Karpas-422 (cell line): ENCODE data around the gene CBX4. TPM values are rescaled to one million over a fixed set of nuclear protein-coding genes. Genes with fewer than 3 reads are reported as not detected.
A peak's percentile ranks its signal among the peaks of the same experiment; 100 is the strongest.

Experiments used
- DNase-seq: peaks from one replicate; pipeline ENCODE4 v3.0.0-alpha.2; 2015
- H2AFZ ChIP-seq: fragments of 200-600 bp; sonication (generic); 2 replicates; pipeline ENCODE4 v1.6.1; 2014; ENCODE audit warnings: antibody characterized with exemption, low read length, mixed read lengths
- H3K27ac ChIP-seq: fragments of 200-600 bp; sonication (generic); 2 replicates; pipeline ENCODE4 v1.5.1; 2014; ENCODE audit warnings: mild to moderate bottlenecking, low read length, moderate library complexity
- H3K27me3 ChIP-seq: fragments of 200-600 bp; sonication (generic); 2 replicates; pipeline ENCODE4 v1.6.1; 2014; ENCODE audit warnings: low read length, mixed read lengths
- H3K36me3 ChIP-seq: fragments of 200-600 bp; sonication (generic); 2 replicates; pipeline ENCODE4 v1.6.1; 2014; ENCODE audit warnings: low read length, mixed read lengths; ENCODE audit not compliant: insufficient read depth
- H3K4me1 ChIP-seq: fragments of 200-600 bp; sonication (generic); 2 replicates; pipeline ENCODE4 v1.6.1; 2014; ENCODE audit warnings: mild to moderate bottlenecking, low read length, mixed read lengths
- H3K4me2 ChIP-seq: fragments of 200-600 bp; sonication (generic); 2 replicates; pipeline ENCODE4 v1.6.1; 2014; ENCODE audit warnings: low read length, low read depth, mild to moderate bottlenecking; ENCODE audit not compliant: poor library complexity, severe bottlenecking
- H3K4me3 ChIP-seq: fragments of 200-600 bp; sonication (generic); 2 replicates; pipeline ENCODE4 v1.5.1; 2014; ENCODE audit warnings: mild to moderate bottlenecking, antibody characterized with exemption, low read length, mixed read lengths
- H3K79me2 ChIP-seq: fragments of 200-600 bp; sonication (generic); 2 replicates; pipeline ENCODE4 v1.6.1; 2014; ENCODE audit warnings: mild to moderate bottlenecking, low read length, mixed read lengths
- H3K9ac ChIP-seq: fragments of 200-600 bp; sonication (generic); 2 replicates; pipeline ENCODE4 v1.6.0; 2014; ENCODE audit warnings: low read length
- H3K9me2 ChIP-seq: fragments of 200-600 bp; sonication (generic), shearing (Covaris generic); replicated peaks from 2 replicates; pipeline ENCODE4 v1.6.0; 2014; ENCODE audit warnings: mild to moderate bottlenecking, low read length, moderate library complexity; ENCODE audit not compliant: insufficient read depth
- H3K9me3 ChIP-seq: fragments of 300-700, 200-600 bp; sonication (generic); 2 replicates; pipeline ENCODE4 v1.6.1; 2014; ENCODE audit warnings: low read length, mixed read lengths
- H4K20me1 ChIP-seq: fragments of 200-600 bp; sonication (generic); 2 replicates; pipeline ENCODE4 v1.6.1; 2014; ENCODE audit warnings: mild to moderate bottlenecking, antibody characterized with exemption, low read length, low read depth; ENCODE audit not compliant: insufficient read depth
- total RNA-seq: library from RNA; depleted of rRNA; stranded (reverse); fragments of >200 nt; shearing (Covaris generic); gene quantifications from 2 replicates; pipeline ENCODE4 v1.2.3, GENCODE V29; 2014; ENCODE audit warnings: low replicate concordance; rRNA removed

Gene CBX4
- total RNA-seq: 33.3 and 86.5 TPM in 2 replicates

GRCh38 chr17:79839356-79840268 is at the start of gene CBX4:
TSS of gene CBX4 (minus strand) at chr17:79839440. CDS start at chr17:79839251, 189 bp downstream.
- Histone ChIP-seq H4K20me1 (peaks cover 35% of the 10 kb centered on the region), H3K9me3 (no peaks in the 10 kb centered on the region), H3K79me2 (peaks cover 24% of the 10 kb centered on the region), H3K9ac (peak within 1 kb of the TSS; percentile 78), H3K4me3 (peak within 1 kb of the TSS; percentile 85), H3K4me2 (peak within 1 kb of the TSS; percentile 73), H3K4me1 (peaks cover 18% of the 10 kb centered on the region), H3K27me3 (no peaks in the 10 kb centered on the region), H3K9me2 (no peaks in the 10 kb centered on the region), H3K27ac (peak within 1 kb of the TSS; percentile 64), H2AFZ (peak within 1 kb of the TSS; percentile 84; the same call in 1 of the 2 replicates), H3K36me3 (peaks cover 2% of the 10 kb centered on the region; the same call in 1 of the 2 replicates)
- peak; percentile 97 for DNase-seq

GRCh38 chr17:79888009-79888540 is 48.8 kb upstream of the CBX4 start:
- H3K9ac ChIP-seq: no peak overlapping the region
- H3K9me3 ChIP-seq: no peaks in the 10 kb centered on the region
- no peak overlapping the region for H3K4me3 ChIP-seq
- no peaks in the 10 kb centered on the region for H3K79me2 ChIP-seq
- no peak for DNase-seq
- no peaks in the 10 kb centered on the region for H3K36me3 ChIP-seq
- no peaks in the 10 kb centered on the region for H3K4me1 ChIP-seq
- H3K27ac ChIP-seq: no peak overlapping the region
- H4K20me1 ChIP-seq: no peaks in the 10 kb centered on the region
- no peak overlapping the region for H3K4me2 ChIP-seq
- no peaks in the 10 kb centered on the region for H3K9me2 ChIP-seq
- no peaks in the 10 kb centered on the region for H3K27me3 ChIP-seq
- no peak overlapping the region for H2AFZ ChIP-seq

- H3K9me2 ChIP-seq: no peaks in the 10 kb centered on the region
- no peak overlapping the region for H3K4me3 ChIP-seq
- no peaks in the 10 kb centered on the region for H3K27me3 ChIP-seq
- no peak overlapping the region for H2AFZ ChIP-seq
- no peaks in the 10 kb centered on the region for H3K79me2 ChIP-seq
- no peak overlapping the region for H3K27ac ChIP-seq
- no peak for DNase-seq
- H4K20me1 ChIP-seq: no peaks in the 10 kb centered on the region
- no peak overlapping the region for H3K9ac ChIP-seq
- H3K9me3 ChIP-seq: no peaks in the 10 kb centered on the region
- H3K4me1 ChIP-seq: no peaks in the 10 kb centered on the region
- H3K4me2 ChIP-seq: no peak overlapping the region
- no peaks in the 10 kb centered on the region for H3K36me3 ChIP-seq
Observed at GRCh38 chr17:79887451-79887991, 48.3 kb upstream of the CBX4 start.

- no peak overlapping the region for H3K4me3 ChIP-seq
- H4K20me1 ChIP-seq: no peaks in the 10 kb centered on the region
- H3K4me1 ChIP-seq: no peaks in the 10 kb centered on the region
- no peak overlapping the region for H3K27ac ChIP-seq
- H3K9me2 ChIP-seq: no peaks in the 10 kb centered on the region
- no peak for DNase-seq
- H3K9me3 ChIP-seq: no peaks in the 10 kb centered on the region
- H2AFZ ChIP-seq: no peak overlapping the region
- H3K9ac ChIP-seq: no peak overlapping the region
- H3K4me2 ChIP-seq: no peak overlapping the region
- H3K79me2 ChIP-seq: no peaks in the 10 kb centered on the region
- no peaks in the 10 kb centered on the region for H3K27me3 ChIP-seq
- H3K36me3 ChIP-seq: no peaks in the 10 kb centered on the region
Observed at GRCh38 chr17:79883202-79883601, 44.0 kb upstream of the CBX4 start.

GRCh38 chr17:79878329-79878947 is 39.2 kb upstream of the CBX4 start:
- Histone ChIP-seq H3K36me3 (no peaks in the 10 kb centered on the region), H3K9ac (no peak overlapping the region), H3K4me3 (no peak overlapping the region), H3K27me3 (no peaks in the 10 kb centered on the region), H3K9me2 (no peaks in the 10 kb centered on the region), H2AFZ (no peak overlapping the region), H4K20me1 (no peaks in the 10 kb centered on the region), H3K4me2 (no peak overlapping the region), H3K79me2 (no peaks in the 10 kb centered on the region), H3K9me3 (no peaks in the 10 kb centered on the region), H3K4me1 (no peaks in the 10 kb centered on the region), H3K27ac (no peak overlapping the region)
- DNase-seq: no peak

GRCh38 chr17:79877041-79877440 is 37.8 kb upstream of the CBX4 start:
- H3K27ac ChIP-seq: no peak overlapping the region

GRCh38 chr17:79875511-79875910 is 36.3 kb upstream of the CBX4 start:
- H3K27ac ChIP-seq: no peak overlapping the region
- H3K79me2 ChIP-seq: no peaks in the 10 kb centered on the region
- H3K9me2 ChIP-seq: no peaks in the 10 kb centered on the region
- no peaks in the 10 kb centered on the region for H3K36me3 ChIP-seq
- H3K4me3 ChIP-seq: no peak overlapping the region
- DNase-seq: no peak
- no peaks in the 10 kb centered on the region for H4K20me1 ChIP-seq
- H2AFZ ChIP-seq: no peak overlapping the region
- H3K9me3 ChIP-seq: no peaks in the 10 kb centered on the region
- H3K9ac ChIP-seq: no peak overlapping the region
- H3K27me3 ChIP-seq: no peaks in the 10 kb centered on the region
- H3K4me2 ChIP-seq: no peak overlapping the region
- H3K4me1 ChIP-seq: no peaks in the 10 kb centered on the region

More at GRCh38 chr17:79877041-79877440, 37.8 kb upstream of the CBX4 start:
- H3K36me3 ChIP-seq: no peaks in the 10 kb centered on the region
- H3K4me3 ChIP-seq: no peak overlapping the region
- no peak for DNase-seq
- no peaks in the 10 kb centered on the region for H3K4me1 ChIP-seq
- no peaks in the 10 kb centered on the region for H3K79me2 ChIP-seq
- no peaks in the 10 kb centered on the region for H3K27me3 ChIP-seq
- H3K9ac ChIP-seq: no peak overlapping the region
- H3K9me2 ChIP-seq: no peaks in the 10 kb centered on the region
- no peaks in the 10 kb centered on the region for H4K20me1 ChIP-seq
- H3K4me2 ChIP-seq: no peak overlapping the region
- no peak overlapping the region for H2AFZ ChIP-seq
- H3K9me3 ChIP-seq: no peaks in the 10 kb centered on the region
